Esophagus squamous epithelium (tissue), 5 donors: Measurements from ENCODE around the gene ARMS2. TPM values are rescaled to one million over a fixed set of nuclear protein-coding genes. Genes with fewer than 3 reads are reported as not detected.
A peak's percentile ranks its signal among the peaks of the same experiment; 100 is the strongest.

Experiments
- DNase-seq: peaks from one replicate; lab custom pipeline; 2025; lab: John Stamatoyannopoulos, UW
- H3K27ac ChIP-seq, 4 donors: fragments of 200-600 bp; sonication (generic); one replicate each; pipeline ENCODE4 v1.5.1; 2016 to 2019; ENCODE audit warnings: mild to moderate bottlenecking in 1 of 4
- H3K27me3 ChIP-seq, 4 donors: fragments of 200-600 bp; sonication (generic); 1 replicate in 3 of 4; 2 replicates in 1 of 4; pipeline versions ENCODE4 v1.5.1 to v1.6.0; 2017 to 2021; ENCODE audit warnings: antibody characterized with exemption in 1 of 4
- H3K36me3 ChIP-seq, 3 donors: fragments of 200-600 bp; sonication (generic); one replicate each; pipeline ENCODE4 v1.5.1; 2016 to 2019
- H3K4me1 ChIP-seq, 3 donors: fragments of 200-600 bp; sonication (generic); one replicate each; pipeline ENCODE4 v1.5.1; 2017 to 2019
- H3K4me3 ChIP-seq, 4 donors: fragments of 200-600 bp; sonication (generic); 1 replicate in 3 of 4; 2 replicates in 1 of 4; pipeline ENCODE4 v1.5.1; 2016 to 2019; ENCODE audit warnings: mild to moderate bottlenecking in 2 of 4, moderate library complexity in 1 of 4
- H3K9me3 ChIP-seq, 3 donors: fragments of 200-600 bp; sonication (generic); one replicate each; pipeline ENCODE4 v1.5.1; 2016 to 2019
- CTCF ChIP-seq, 6 experiments: fragments of 450-650 bp in 4 of 6; fragments of 200-600 bp in 2 of 6; sonication (generic) in 2 of 6; IDR thresholded peaks; one replicate each; pipeline ENCODE4 v1.5.1; 2016 to 2019; ENCODE audit warnings: antibody characterized with exemption in 6 of 6, mild to moderate bottlenecking in 4 of 6, moderate library complexity in 4 of 6
- POLR2A ChIP-seq, 4 donors: fragments of 450-650 bp; IDR thresholded peaks; one replicate each; pipeline ENCODE4 v1.6.1; 2017; ENCODE audit warnings: antibody characterized with exemption in 4 of 4, mild to moderate bottlenecking in 4 of 4, moderate library complexity in 3 of 4
- WGBS, 2 donors: methylation state at CpG; one replicate each; pipeline ENCODE4 v1.1.5; 2018; 5-methylcytosine and 5-hydroxymethylcytosine counted together
- intact Hi-C: fragments of 100-400 bp; cut with DNase I; formaldehyde crosslinking; loops from one replicate; pipeline ENCODE4 v1.15.0; 2022
- total RNA-seq, 4 donors: library from RNA; depleted of rRNA; stranded (reverse); fragments of >200 nt; gene quantifications; one replicate each; pipeline ENCODE4 v1.1.0, GENCODE V29; 2016
- donor health status: DM: yes; HTN: yes; CAD: no.

The ARMS2 gene
- total RNA-seq, 4 donors from 2014 or later, result not detected

- no peak for TF ChIP-seq CTCF (IDR thresholded peaks at IDR 0.05)
- no peak for TF ChIP-seq POLR2A (IDR thresholded peaks at IDR 0.05)
- DNase-seq, result no peak
- WGBS, 2 donors, result 46 to 66% methylated on average over 13 to 14 of the region's 15 CpGs
- intact Hi-C loops, result no loop called here
- no peak overlapping the region for H3K4me3 ChIP-seq
- peaks cover 20 to 49% (median 29%) of the 10 kb centered on the region in 3 donors for H3K4me1 ChIP-seq
- peak overlapping the region in 3 of 4 donors; percentile 22 to 59 (median 42) for H3K27ac ChIP-seq
- no peaks in the 10 kb centered on the region for H3K27me3 ChIP-seq
- no peaks in the 10 kb centered on the region for H3K36me3 ChIP-seq
- H3K9me3 ChIP-seq, result no peaks in the 10 kb centered on the region
Measured at GRCh38 chr10:122474131-122474818, 19.8 kb downstream of the ARMS2 start.

GRCh38 chr10:122475100-122475499 is 20.6 kb downstream of the ARMS2 start:
- peak overlapping the region in 3 of 4 donors; percentile 26 to 59 (median 35) for H3K27ac ChIP-seq
- TF ChIP-seq CTCF (IDR thresholded peaks at IDR 0.05) (no peak), POLR2A (IDR thresholded peaks at IDR 0.05) (no peak)
- H3K4me1 ChIP-seq, result peaks cover 16 to 44% (median 27%) of the 10 kb centered on the region in 3 donors
- peak overlapping the region in 1 of 4 donors; percentile 17 for H3K4me3 ChIP-seq
- 23 to 27% methylated on average over 10 to 11 of the region's 12 CpGs for WGBS, 2 donors
- H3K27me3 ChIP-seq, result no peaks in the 10 kb centered on the region
- H3K9me3 ChIP-seq, result no peaks in the 10 kb centered on the region
- intact Hi-C loops, result no loop called here
- H3K36me3 ChIP-seq, result no peaks in the 10 kb centered on the region
- DNase-seq, result no peak

GRCh38 chr10:122475591-122476332 is 21.3 kb downstream of the ARMS2 start:
- H3K36me3 ChIP-seq, result no peaks in the 10 kb centered on the region
- no peak for DNase-seq
- intact Hi-C loops, result no loop called here
- WGBS, 2 donors, result 54 to 55% methylated on average over 13 to 15 of the region's 16 CpGs
- TF ChIP-seq POLR2A (IDR thresholded peaks at IDR 0.05), result no peak
- no peak for TF ChIP-seq CTCF (IDR thresholded peaks at IDR 0.05)
- peak overlapping the region in 3 of 4 donors; percentile 26 to 59 (median 35) for H3K27ac ChIP-seq
- no peaks in the 10 kb centered on the region for H3K9me3 ChIP-seq
- peak overlapping the region in 1 of 4 donors; percentile 17 for H3K4me3 ChIP-seq
- H3K4me1 ChIP-seq, result peaks cover 16 to 44% (median 27%) of the 10 kb centered on the region in 3 donors
- H3K27me3 ChIP-seq, result no peaks in the 10 kb centered on the region

- H3K9me3 ChIP-seq, result no peaks in the 10 kb centered on the region
- 17 to 68% methylated on average over 2 to 5 of the region's 6 CpGs for WGBS, 2 donors
Measured at GRCh38 chr10:122476333-122476695, 21.9 kb downstream of the ARMS2 start.

More at GRCh38 chr10:122476333-122476695, 21.9 kb downstream of the ARMS2 start:
- TF ChIP-seq CTCF (IDR thresholded peaks at IDR 0.05) (no peak), POLR2A (IDR thresholded peaks at IDR 0.05) (no peak)
- H3K36me3 ChIP-seq, result no peaks in the 10 kb centered on the region
- DNase-seq, result no peak
- peak overlapping the region in 1 of 4 donors; percentile 26 for H3K27ac ChIP-seq
- no peak overlapping the region for H3K4me3 ChIP-seq
- H3K27me3 ChIP-seq, result no peaks in the 10 kb centered on the region
- intact Hi-C loops, result no loop called here
- peaks cover 16 to 44% (median 27%) of the 10 kb centered on the region in 3 donors for H3K4me1 ChIP-seq
